ENCODE data around the gene SRCAP. TPM values are rescaled to one million over a fixed set of nuclear protein-coding genes. Genes with fewer than 3 reads are reported as not detected.
A peak's percentile ranks its signal among the peaks of the same experiment; 100 is the strongest.

SRCAP gene
- total RNA-seq, 2 experiments from 2014 or later: 57.2 to 64.7 TPM

- ATAC-seq: no peak
- peak overlapping the region; percentile 16 for H3K4me3 Mint-ChIP-seq
- TF ChIP-seq CTCF (IDR thresholded peaks at IDR 0.05): no peak
- POLR2A ChIA-PET: interaction anchor here (1.1 to 3.2 kb wide), 5 partner anchors 8 to 48 kb away, joined by 3 to 11 read pairs (median 3); no protein-coding TSS in a partner anchor
- H3K27ac Mint-ChIP-seq: peak overlapping the region; percentile 98
- no peaks in the 10 kb centered on the region for H3K9me3 Mint-ChIP-seq
- intact Hi-C loops (cut with micrococcal nuclease): no loop called here
- CTCF ChIA-PET: interaction anchor here (1.1 to 4.6 kb wide), 2 partner anchors 30 to 34 kb away, joined by 4 to 25 read pairs; no protein-coding TSS in a partner anchor
- peaks cover 39% of the 10 kb centered on the region for H3K4me1 Mint-ChIP-seq (ENCODE audit: low read depth)
- no peaks in the 10 kb centered on the region for H3K27me3 Mint-ChIP-seq
- H3K36me3 Mint-ChIP-seq (ENCODE audit: low read depth): peaks cover 66% of the 10 kb centered on the region
- DNase-seq: no peak
Measured at GRCh38 chr16:30663820-30664219, 35.2 kb upstream of the SRCAP start.

GRCh38 chr16:30664616-30665109 lies 34.3 kb upstream of the SRCAP start:
- Mint-ChIP-seq H3K36me3 (ENCODE audit: low read depth) (peaks cover 68% of the 10 kb centered on the region), H3K9me3 (no peaks in the 10 kb centered on the region), H3K4me1 (ENCODE audit: low read depth) (peaks cover 39% of the 10 kb centered on the region), H3K4me3 (no peak overlapping the region), H3K27ac (peak overlapping the region; percentile 69), H3K27me3 (no peaks in the 10 kb centered on the region)
- CTCF ChIA-PET: interaction anchor here (4.6 kb wide), 1 partner anchor 29 kb away, joined by 25 read pairs; no protein-coding TSS in a partner anchor
- DNase-seq: no peak
- POLR2A ChIA-PET: interaction anchor here (1.1 to 3.2 kb wide), 4 partner anchors 15 to 33 kb away, joined by 3 to 11 read pairs (median 5); no protein-coding TSS in a partner anchor
- TF ChIP-seq CTCF (IDR thresholded peaks at IDR 0.05): no peak
- intact Hi-C loops (cut with micrococcal nuclease): no loop called here
- ATAC-seq: no peak

- H3K4me3 Mint-ChIP-seq: no peak overlapping the region
- intact Hi-C loops (cut with micrococcal nuclease): no loop called here
- CTCF ChIA-PET: interaction anchor here (4.6 kb wide), 1 partner anchor 28 kb away, joined by 25 read pairs; no protein-coding TSS in a partner anchor
- H3K9me3 Mint-ChIP-seq: no peaks in the 10 kb centered on the region
- DNase-seq (no peak), ATAC-seq (no peak)
- POLR2A ChIA-PET: interaction anchor here (0.9 to 3.2 kb wide), 5 partner anchors 15 to 41 kb away, joined by 3 to 11 read pairs (median 3); no protein-coding TSS in a partner anchor
- H3K36me3 Mint-ChIP-seq (ENCODE audit: low read depth): peaks cover 68% of the 10 kb centered on the region
- no peaks in the 10 kb centered on the region for H3K27me3 Mint-ChIP-seq
- no peak for TF ChIP-seq CTCF (IDR thresholded peaks at IDR 0.05)
- peaks cover 39% of the 10 kb centered on the region for H3K4me1 Mint-ChIP-seq (ENCODE audit: low read depth)
- peak overlapping the region; percentile 69 for H3K27ac Mint-ChIP-seq
Measured at GRCh38 chr16:30665155-30665829, 33.7 kb upstream of the SRCAP start.

GRCh38 chr16:30665830-30666190 lies 33.2 kb upstream of the SRCAP start:
- Mint-ChIP-seq H3K36me3 (ENCODE audit: low read depth) (peaks cover 65% of the 10 kb centered on the region), H3K9me3 (no peaks in the 10 kb centered on the region), H3K27me3 (no peaks in the 10 kb centered on the region), H3K4me1 (ENCODE audit: low read depth) (peaks cover 38% of the 10 kb centered on the region), H3K4me3 (no peak overlapping the region), H3K27ac (no peak overlapping the region)
- ATAC-seq: no peak
- ChIA-PET CTCF (interaction anchor here (4.6 kb wide), 1 partner anchor 28 kb away, joined by 25 read pairs; no protein-coding TSS in a partner anchor), POLR2A (interaction anchor here (0.9 to 3.2 kb wide), 4 partner anchors 14 to 41 kb away, joined by 3 to 11 read pairs (median 4); no protein-coding TSS in a partner anchor)
- intact Hi-C loops (cut with micrococcal nuclease): no loop called here
- no peak for DNase-seq
- no peak for TF ChIP-seq CTCF (IDR thresholded peaks at IDR 0.05)

GRCh38 chr16:30666681-30667080 lies 32.3 kb upstream of the SRCAP start:
- Mint-ChIP-seq H3K27me3 (no peaks in the 10 kb centered on the region), H3K36me3 (ENCODE audit: low read depth) (peaks cover 61% of the 10 kb centered on the region), H3K9me3 (no peaks in the 10 kb centered on the region), H3K4me3 (no peak overlapping the region), H3K27ac (peak overlapping the region; percentile 39), H3K4me1 (ENCODE audit: low read depth) (peaks cover 31% of the 10 kb centered on the region)
- no peak for ATAC-seq
- intact Hi-C loops (cut with micrococcal nuclease): no loop called here
- ChIA-PET POLR2A (interaction anchor here (0.9 kb wide), 1 partner anchor 40 kb away, joined by 3 read pairs; no protein-coding TSS in a partner anchor), CTCF (interaction anchor here (0.9 to 4.6 kb wide), 4 partner anchors 9 to 30 kb away, joined by 3 to 25 read pairs (median 4); no protein-coding TSS in a partner anchor)
- DNase-seq: no peak
- no peak for TF ChIP-seq CTCF (IDR thresholded peaks at IDR 0.05)

All from activated CD8-positive, alpha-beta T cell treated with anti-CD3 and anti-CD28 coated beads for 36 hours (primary cell).